Measurements from ENCODE around the gene ARMC6.

ARMC6 gene

GRCh38 chr19:19077103-19077502 lies 43.7 kb downstream of the ARMC6 start:
- H3K27ac ChIP-seq = no peak overlapping the region

DNA sequence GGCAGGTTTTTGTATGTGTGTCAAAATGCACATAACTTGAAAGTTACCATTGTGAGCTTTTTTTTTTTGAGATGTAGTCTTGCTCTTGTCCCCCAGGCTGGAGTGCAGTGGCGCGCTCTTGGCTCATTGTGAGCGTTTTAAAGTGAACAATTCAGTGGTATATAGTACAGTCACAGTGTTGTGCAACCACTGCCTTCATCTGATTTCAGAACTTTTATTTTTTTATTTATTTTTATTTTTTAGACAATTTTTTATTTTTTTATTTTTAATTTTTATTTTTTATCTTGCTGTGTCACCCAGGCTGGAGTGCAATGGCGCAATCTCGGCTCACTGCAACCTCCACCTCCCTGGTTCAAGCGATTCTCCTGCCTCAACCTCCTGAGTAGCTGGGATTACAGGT lies 45.4 kb downstream of the ARMC6 start:
- H3K27ac ChIP-seq = no peak overlapping the region
- no peak for TF ChIP-seq CTCF (conservative IDR thresholded peaks at IDR 0.05)

More at GRCh38 chr19:19077103-19077502, 43.7 kb downstream of the ARMC6 start:
- no peak for TF ChIP-seq CTCF (conservative IDR thresholded peaks at IDR 0.05)

DNA sequence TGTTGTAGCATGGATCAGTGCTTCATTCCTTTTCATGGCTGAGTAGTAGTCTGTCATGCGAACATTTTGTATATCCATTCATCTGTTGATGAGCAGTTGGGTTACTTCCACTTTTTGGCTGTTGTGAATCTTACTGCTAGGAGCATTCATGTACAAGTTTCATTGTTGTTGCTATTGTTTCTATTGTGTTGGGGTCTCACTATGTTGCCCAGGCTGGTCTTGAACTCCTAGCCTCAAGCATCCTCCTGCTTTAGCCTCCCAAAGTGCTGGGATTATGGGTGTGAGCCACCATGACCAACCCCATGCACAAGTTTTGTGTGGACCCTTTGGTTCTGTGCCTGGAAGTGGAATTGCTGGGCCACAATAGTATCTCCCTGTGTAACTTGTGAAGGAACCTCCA lies 46.2 kb downstream of the ARMC6 start:
- TF ChIP-seq CTCF (conservative IDR thresholded peaks at IDR 0.05) = no peak
- H3K27ac ChIP-seq = no peak overlapping the region

- no peak for TF ChIP-seq CTCF (conservative IDR thresholded peaks at IDR 0.05)
Observed at GRCh38 chr19:19081642-19082151, 48.3 kb downstream of the ARMC6 start.

DNA sequence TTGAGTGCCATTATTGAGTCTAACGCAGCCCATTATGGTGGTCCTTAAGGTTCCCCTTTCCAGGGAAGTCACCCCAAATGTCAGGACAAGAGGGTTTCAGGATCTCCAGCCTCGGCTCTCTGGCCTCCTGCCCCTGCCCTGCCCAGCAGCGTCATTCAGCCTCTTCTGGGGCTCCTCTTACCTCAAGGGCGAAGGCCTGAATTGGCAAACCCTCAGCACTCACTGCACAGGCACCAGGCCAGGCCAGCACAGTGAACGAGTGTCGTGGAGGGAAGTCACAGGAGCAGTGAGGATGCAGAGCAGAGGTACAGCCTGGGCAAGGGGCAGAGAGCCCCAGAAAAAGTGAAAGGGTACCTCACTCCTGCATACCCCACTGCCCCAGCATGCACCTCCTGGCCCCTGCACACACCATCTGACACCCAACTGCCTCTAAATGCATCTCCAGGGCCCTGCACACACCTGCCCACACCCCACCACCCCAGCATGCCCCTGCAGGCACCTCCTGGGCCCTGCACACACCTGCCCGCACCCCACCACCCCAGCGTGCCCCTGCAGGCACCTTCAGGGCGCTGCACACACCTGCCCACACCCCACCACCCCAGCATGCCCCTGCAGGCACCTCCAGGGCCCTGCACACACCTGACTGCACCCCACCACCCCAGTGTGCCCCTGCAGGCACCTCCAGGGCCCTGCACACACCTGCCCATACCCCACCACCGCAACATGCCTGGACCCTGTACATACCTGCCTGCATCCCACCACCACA lies 50.2 kb downstream of the ARMC6 start:
- no peak for TF ChIP-seq CTCF (conservative IDR thresholded peaks at IDR 0.05)
- no peak overlapping the region for H3K27ac ChIP-seq

More at GRCh38 chr19:19081642-19082151, 48.3 kb downstream of the ARMC6 start:
- no peak overlapping the region for H3K27ac ChIP-seq

- H3K27ac ChIP-seq = no peak overlapping the region
- no peak for TF ChIP-seq CTCF (conservative IDR thresholded peaks at IDR 0.05)
Observed at GRCh38 chr19:19087676-19088075, 54.3 kb downstream of the ARMC6 start.

- H3K27ac ChIP-seq = no peak overlapping the region
- no peak for TF ChIP-seq CTCF (conservative IDR thresholded peaks at IDR 0.05)
Observed at GRCh38 chr19:19094513-19094912, 61.1 kb downstream of the ARMC6 start.
